Right atrium auricular region (tissue), 2 donors: ENCODE measurements around the gene RTF2. TPM values are rescaled to one million over a fixed set of nuclear protein-coding genes. Genes with fewer than 3 reads are reported as not detected.

Experiments
- DNase-seq: peaks from one replicate; pipeline ENCODE4 v3.0.0-alpha.2; 2019; ENCODE audit warnings: low spot score
- H3K27ac ChIP-seq, 2 donors: fragments of 200-600 bp; sonication (generic); 1 replicate in 1 of 2; 2 replicates in 1 of 2; pipeline ENCODE4 v1.5.1; 2016 to 2019
- H3K27me3 ChIP-seq, 2 donors: fragments of 200-600 bp; sonication (generic); one replicate each; pipeline versions ENCODE4 v1.5.1 to v1.6.0; 2017 to 2019
- H3K36me3 ChIP-seq: fragments of 200-600 bp; sonication (generic); one replicate; pipeline ENCODE4 v1.5.1; 2016
- H3K4me1 ChIP-seq, 2 donors: fragments of 200-600 bp; sonication (generic); one replicate each; pipeline versions ENCODE4 v1.5.1 to v1.6.0; 2017 to 2019
- H3K4me3 ChIP-seq, 2 donors: fragments of 200-600 bp; sonication (generic); 1 replicate in 1 of 2; 2 replicates in 1 of 2; pipeline ENCODE4 v1.5.1; 2017 to 2019; ENCODE audit warnings: mild to moderate bottlenecking in 1 of 2, moderate library complexity in 1 of 2
- H3K9me3 ChIP-seq, 2 donors: fragments of 200-600 bp; sonication (generic); one replicate each; pipeline ENCODE4 v1.5.1; 2019
- CTCF ChIP-seq, 2 donors: fragments of 200-600 bp; sonication (generic); IDR thresholded peaks; one replicate each; pipeline ENCODE4 v1.5.1; 2019; ENCODE audit warnings: antibody characterized with exemption in 2 of 2
- total RNA-seq, 2 donors: library from RNA; depleted of rRNA; stranded (reverse); fragments of >200 nt; gene quantifications; one replicate each; pipeline ENCODE4 v1.1.0, GENCODE V29; 2016

The RTF2 gene
- total RNA-seq: 10 to 100 TPM; 48.6 to 49.4 TPM

GRCh38 chr20:56468316-56469076, at the start of gene RTF2:
TSS of gene RTF2 (plus strand) at chr20:56468627. CDS start at chr20:56468698, 71 bp downstream.
- DNase-seq: peak; percentile 95
- peak within 1 kb of the TSS; percentile 86 to 87 for H3K4me3 ChIP-seq
- H3K36me3 ChIP-seq: peaks cover 8% of the 10 kb centered on the region
- no peak for TF ChIP-seq CTCF (IDR thresholded peaks at IDR 0.05)
- no peaks in the 10 kb centered on the region for H3K27me3 ChIP-seq
- no peaks in the 10 kb centered on the region for H3K9me3 ChIP-seq
- peaks cover 0 to 31% of the 10 kb centered on the region in 2 donors for H3K4me1 ChIP-seq
- peak within 1 kb of the TSS; percentile 79 to 89 for H3K27ac ChIP-seq

GRCh38 chr20:56420028-56420427, 48.4 kb upstream of the RTF2 start:
- no peaks in the 10 kb centered on the region for H3K9me3 ChIP-seq
- DNase-seq: no peak
- H3K27ac ChIP-seq: peak overlapping the region in 1 of 2 donors; percentile 61
- no peaks in the 10 kb centered on the region for H3K36me3 ChIP-seq
- H3K27me3 ChIP-seq: no peaks in the 10 kb centered on the region
- H3K4me3 ChIP-seq: no peak overlapping the region
- peaks cover 0 to 12% of the 10 kb centered on the region in 2 donors for H3K4me1 ChIP-seq
- TF ChIP-seq CTCF (IDR thresholded peaks at IDR 0.05): no peak

- peaks cover 0 to 12% of the 10 kb centered on the region in 2 donors for H3K4me1 ChIP-seq
- DNase-seq: no peak
- H3K27ac ChIP-seq: no peak overlapping the region
- no peaks in the 10 kb centered on the region for H3K27me3 ChIP-seq
- H3K4me3 ChIP-seq: no peak overlapping the region
- no peaks in the 10 kb centered on the region for H3K36me3 ChIP-seq
- no peak for TF ChIP-seq CTCF (IDR thresholded peaks at IDR 0.05)
- no peaks in the 10 kb centered on the region for H3K9me3 ChIP-seq
These were observed 47.3 kb upstream of the RTF2 start for GRCh38 chr20:56420940-56421688.

GRCh38 chr20:56422076-56422823, 46.2 kb upstream of the RTF2 start:
- Histone ChIP-seq H3K27ac (no peak overlapping the region), H3K9me3 (no peaks in the 10 kb centered on the region), H3K27me3 (no peaks in the 10 kb centered on the region), H3K4me3 (no peak overlapping the region), H3K36me3 (no peaks in the 10 kb centered on the region), H3K4me1 (peaks cover 0 to 12% of the 10 kb centered on the region in 2 donors)
- TF ChIP-seq CTCF (IDR thresholded peaks at IDR 0.05): no peak
- no peak for DNase-seq

- H3K4me1 ChIP-seq: peaks cover 0 to 12% of the 10 kb centered on the region in 2 donors
- H3K36me3 ChIP-seq: no peaks in the 10 kb centered on the region
- TF ChIP-seq CTCF (IDR thresholded peaks at IDR 0.05): no peak
- no peak overlapping the region for H3K27ac ChIP-seq
- no peaks in the 10 kb centered on the region for H3K9me3 ChIP-seq
- H3K27me3 ChIP-seq: no peaks in the 10 kb centered on the region
- no peak overlapping the region for H3K4me3 ChIP-seq
- no peak for DNase-seq
These were observed 45.6 kb upstream of the RTF2 start for GRCh38 chr20:56422824-56423189.
